WERI-Rb-1 (cell line): ENCODE results near the gene SATB2.

Experiments used
- DNase-seq: peaks from one replicate; pipeline ENCODE4 v3.0.0-alpha.2; 2020
- H3K27ac ChIP-seq: fragments of 250-450 bp; sonication (Bioruptor Pico); 2 replicates; pipeline ENCODE4 v1.5.1; 2020; ENCODE audit warnings: mild to moderate bottlenecking, moderate library complexity
- H3K27me3 ChIP-seq: fragments of 250-450 bp; sonication (Bioruptor Pico); 2 replicates; pipeline ENCODE4 v1.5.1; 2021; ENCODE audit warnings: mild to moderate bottlenecking, low read depth, moderate library complexity; ENCODE audit not compliant: insufficient read depth, severe bottlenecking
- H3K36me3 ChIP-seq: fragments of 250-450 bp; sonication (Bioruptor Pico); 2 replicates; pipeline ENCODE4 v1.5.1; 2020; ENCODE audit warnings: mild to moderate bottlenecking, moderate library complexity
- H3K4me3 ChIP-seq: 2 replicates; pipeline ENCODE4 v1.5.1; 2011; ENCODE audit warnings: low read depth, mild to moderate bottlenecking, control low read depth, low read length
- H3K9me3 ChIP-seq: fragments of 250-450 bp; sonication (Bioruptor Pico); 2 replicates; pipeline ENCODE4 v1.5.1; 2021; ENCODE audit warnings: mild to moderate bottlenecking, moderate library complexity; ENCODE audit not compliant: severe bottlenecking
- CTCF ChIP-seq: IDR thresholded peaks from 2 replicates; pipeline ENCODE4 v1.5.1; 2011; ENCODE audit warnings: low read depth, mild to moderate bottlenecking, control low read depth, inconsistent platforms, low read length

The SATB2 gene

GRCh38 chr2:199477277-199477834 is 19.6 kb upstream of the SATB2 start:
- H3K27ac ChIP-seq: no peak overlapping the region
- no peak overlapping the region for H3K4me3 ChIP-seq
- H3K9me3 ChIP-seq: no peaks in the 10 kb centered on the region
- no peak for DNase-seq
- H3K36me3 ChIP-seq: no peaks in the 10 kb centered on the region
- TF ChIP-seq CTCF: no peak
- H3K27me3 ChIP-seq: no peaks in the 10 kb centered on the region

GRCh38 chr2:199471443-199472057 is 13.8 kb upstream of the SATB2 start:
- Histone ChIP-seq H3K27me3 (peaks cover 11% of the 10 kb centered on the region), H3K36me3 (no peaks in the 10 kb centered on the region), H3K9me3 (no peaks in the 10 kb centered on the region), H3K27ac (no peak overlapping the region), H3K4me3 (peak overlapping the region; percentile 47)
- DNase-seq: peak; percentile 89
- TF ChIP-seq CTCF: peak; percentile 90

- peak overlapping the region; percentile 47 for H3K4me3 ChIP-seq
- H3K27me3 ChIP-seq: peaks cover 11% of the 10 kb centered on the region
- H3K36me3 ChIP-seq: no peaks in the 10 kb centered on the region
- DNase-seq: no peak
- no peaks in the 10 kb centered on the region for H3K9me3 ChIP-seq
- no peak for TF ChIP-seq CTCF
- no peak overlapping the region for H3K27ac ChIP-seq
Measured at GRCh38 chr2:199470672-199471442, 13.1 kb upstream of the SATB2 start.

- no peak for TF ChIP-seq CTCF
- H3K9me3 ChIP-seq: no peaks in the 10 kb centered on the region
- peaks cover 11% of the 10 kb centered on the region for H3K27me3 ChIP-seq
- H3K27ac ChIP-seq: no peak overlapping the region
- no peak for DNase-seq
- H3K36me3 ChIP-seq: no peaks in the 10 kb centered on the region
- H3K4me3 ChIP-seq: no peak overlapping the region
Measured at GRCh38 chr2:199470361-199470671, 12.6 kb upstream of the SATB2 start.

GRCh38 chr2:199469514-199470360 is 12.0 kb upstream of the SATB2 start:
- no peak for DNase-seq
- Histone ChIP-seq H3K27me3 (peaks cover 15% of the 10 kb centered on the region), H3K27ac (no peak overlapping the region), H3K9me3 (no peaks in the 10 kb centered on the region), H3K36me3 (no peaks in the 10 kb centered on the region), H3K4me3 (no peak overlapping the region)
- TF ChIP-seq CTCF: no peak
